Neural crest cell (in vitro differentiated cells): ENCODE data around the gene KIAA1755. TPM values are rescaled to one million over a fixed set of nuclear protein-coding genes. Genes with fewer than 3 reads are reported as not detected.

Experiments
- DNase-seq: peaks from one replicate; pipeline ENCODE4 v3.0.0; 2021; ENCODE audit warnings: low read depth, mixed read lengths, low spot score
- H3K27ac Mint-ChIP-seq: one replicate; pipeline ENCODE4 v1.8.0; 2021; ENCODE audit warnings: mild to moderate bottlenecking, mixed read lengths; ENCODE audit not compliant: unreplicated experiment
- H3K27me3 Mint-ChIP-seq: 2 replicates; pipeline ENCODE4 v1.8.0; 2021; ENCODE audit warnings: low read depth, mild to moderate bottlenecking, mixed read lengths
- H3K36me3 Mint-ChIP-seq: 2 replicates; pipeline ENCODE4 v1.8.0; 2021; ENCODE audit warnings: low read depth, mild to moderate bottlenecking, mixed read lengths
- H3K4me1 Mint-ChIP-seq: 2 replicates; pipeline ENCODE4 v1.8.0; 2021; ENCODE audit warnings: mixed read lengths
- H3K4me3 Mint-ChIP-seq: one replicate; pipeline ENCODE4 v1.8.0; 2021; ENCODE audit warnings: mild to moderate bottlenecking, mixed read lengths
- H3K9me3 Mint-ChIP-seq: 2 replicates; pipeline ENCODE4 v1.8.0; 2021; ENCODE audit warnings: mixed read lengths
- CTCF ChIP-seq: fragments of 200-600 bp; sonication (generic); conservative IDR thresholded peaks from 2 replicates; pipeline ENCODE4 v1.5.0; 2021; ENCODE audit warnings: antibody characterized with exemption, mild to moderate bottlenecking
- total RNA-seq: library from RNA; stranded (reverse); gene quantifications from 2 replicates; pipeline ENCODE4 v1.2.1, GENCODE V29; 2021

KIAA1755 gene
- total RNA-seq, 1 donor from 2014 or later, result 8.6 TPM

DNA sequence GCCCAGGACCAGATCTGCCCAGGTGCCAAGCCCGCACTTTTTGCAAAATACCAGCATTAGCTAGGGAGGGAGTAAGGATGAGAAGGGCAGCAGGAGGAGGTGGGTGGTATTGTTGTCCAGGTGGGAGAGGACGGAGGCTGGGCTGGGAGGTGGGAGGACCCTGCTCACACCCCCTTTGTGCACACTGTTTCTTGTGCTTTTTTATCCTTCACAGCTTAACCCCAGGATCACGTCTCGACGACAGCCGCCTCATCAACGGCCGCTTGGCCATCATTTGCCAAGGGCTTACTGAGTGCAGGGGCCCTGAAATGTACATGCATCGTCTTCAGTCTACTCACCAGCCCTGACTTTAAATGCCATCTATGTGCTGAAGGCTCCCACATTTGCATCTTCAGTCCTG lies 83.3 kb downstream of the KIAA1755 start:
- H3K27me3 Mint-ChIP-seq, result no peaks in the 10 kb centered on the region
- no peak for DNase-seq
- H3K4me1 Mint-ChIP-seq, result peaks cover 43% of the 10 kb centered on the region
- H3K4me3 Mint-ChIP-seq, result no peak overlapping the region
- no peaks in the 10 kb centered on the region for H3K9me3 Mint-ChIP-seq
- TF ChIP-seq CTCF, result no peak
- H3K36me3 Mint-ChIP-seq, result no peaks in the 10 kb centered on the region
- H3K27ac Mint-ChIP-seq, result peak overlapping the region; percentile 44

- Mint-ChIP-seq H3K9me3 (no peaks in the 10 kb centered on the region), H3K4me1 (peaks cover 42% of the 10 kb centered on the region), H3K27ac (no peak overlapping the region), H3K27me3 (no peaks in the 10 kb centered on the region), H3K4me3 (no peak overlapping the region), H3K36me3 (no peaks in the 10 kb centered on the region)
- DNase-seq, result no peak
- TF ChIP-seq CTCF, result no peak
Measured at GRCh38 chr20:38175304-38176180, 85.0 kb downstream of the KIAA1755 start.

DNA sequence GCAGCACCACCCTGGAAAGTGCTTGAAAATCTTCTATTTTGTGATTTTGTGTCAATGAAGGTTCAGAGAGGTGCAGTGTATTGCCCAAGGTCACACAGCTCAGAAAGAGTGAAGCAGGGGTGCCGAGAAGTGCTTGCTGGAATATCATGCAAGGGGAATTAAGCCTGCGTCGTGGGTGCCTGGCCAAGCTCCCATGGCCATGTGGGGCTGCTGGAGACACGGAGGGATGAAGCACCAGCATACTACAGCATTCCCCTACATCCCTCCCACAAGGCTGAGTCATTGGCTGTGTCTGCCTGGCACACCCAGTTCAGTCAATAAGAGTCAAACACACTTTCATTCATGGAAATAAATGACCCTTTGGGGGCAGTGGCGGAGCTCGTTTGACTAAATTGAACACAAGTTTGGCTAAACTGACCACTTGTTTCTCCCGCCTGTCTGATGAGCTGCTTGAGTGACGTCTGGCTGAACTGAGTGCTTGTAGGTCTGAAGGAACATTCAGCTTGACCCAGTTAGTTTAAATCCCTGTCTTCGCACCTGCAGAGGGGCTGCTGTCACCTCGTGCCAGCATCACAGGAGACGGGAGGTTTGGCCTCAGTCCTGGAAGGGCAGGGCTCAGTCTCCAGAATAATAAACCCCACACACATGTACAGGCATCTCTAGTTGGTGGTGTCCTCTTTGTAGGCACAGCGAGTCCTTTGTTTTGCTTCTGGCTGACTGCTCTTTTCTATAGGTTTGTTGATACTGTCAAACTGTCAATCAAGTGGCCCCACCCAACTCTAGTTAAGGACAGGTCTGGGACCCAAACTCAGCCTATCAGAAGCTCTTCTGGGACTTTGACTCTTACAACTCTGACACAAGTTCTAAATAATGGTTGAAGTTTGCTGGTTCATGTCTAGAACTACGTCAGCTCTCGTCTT lies 87.0 kb downstream of the KIAA1755 start:
- Mint-ChIP-seq H3K27ac (no peak overlapping the region), H3K27me3 (no peaks in the 10 kb centered on the region), H3K4me3 (no peak overlapping the region), H3K36me3 (no peaks in the 10 kb centered on the region), H3K4me1 (peaks cover 42% of the 10 kb centered on the region), H3K9me3 (no peaks in the 10 kb centered on the region)
- no peak for TF ChIP-seq CTCF
- DNase-seq, result no peak

DNA sequence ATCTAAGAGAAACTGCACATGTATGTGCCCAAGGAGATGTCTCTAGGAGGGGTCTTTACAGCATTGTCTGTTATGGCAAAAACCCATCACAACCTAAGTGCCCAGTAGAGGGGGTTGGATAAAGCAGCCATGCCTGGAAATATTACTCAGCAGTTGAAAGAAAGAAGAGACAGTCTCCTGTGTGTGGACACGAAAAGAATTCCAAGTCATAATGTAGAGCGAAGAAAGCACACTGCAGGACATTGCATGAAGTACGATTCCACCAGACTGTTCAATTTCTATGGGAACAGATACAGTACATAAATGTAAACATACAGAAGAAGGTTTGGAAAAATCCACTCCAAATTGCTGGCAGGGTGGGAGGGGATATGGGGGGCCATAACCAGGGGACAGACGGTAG lies 88.1 kb downstream of the KIAA1755 start:
- no peak for TF ChIP-seq CTCF
- Mint-ChIP-seq H3K36me3 (no peaks in the 10 kb centered on the region), H3K9me3 (no peaks in the 10 kb centered on the region), H3K4me1 (peaks cover 38% of the 10 kb centered on the region), H3K27ac (no peak overlapping the region), H3K4me3 (no peak overlapping the region), H3K27me3 (no peaks in the 10 kb centered on the region)
- DNase-seq, result no peak

GRCh38 chr20:38171675-38172043 lies 88.9 kb downstream of the KIAA1755 start:
- no peaks in the 10 kb centered on the region for H3K27me3 Mint-ChIP-seq
- H3K36me3 Mint-ChIP-seq, result no peaks in the 10 kb centered on the region
- H3K4me1 Mint-ChIP-seq, result peaks cover 37% of the 10 kb centered on the region
- H3K4me3 Mint-ChIP-seq, result no peak overlapping the region
- no peak overlapping the region for H3K27ac Mint-ChIP-seq
- no peak for DNase-seq
- TF ChIP-seq CTCF, result no peak
- H3K9me3 Mint-ChIP-seq, result no peaks in the 10 kb centered on the region
